OCI-LY7 (cell line): ENCODE data around the gene THAP10.

ENCODE experiments used
- EZH2phosphoT487 ChIP-seq: fragments of 200-600 bp; sonication (generic); IDR thresholded peaks from 2 replicates; pipeline ENCODE4 v1.6.1; 2018; ENCODE audit warnings: low read depth, borderline replicate concordance, mild to moderate bottlenecking, mixed run types, antibody characterized with exemption, low read length, moderate library complexity, mixed read lengths
- TF ChIP-seq, protein P1 (sequence below): fragments of 200-600 bp; sonication (generic); conservative IDR thresholded peaks from 2 replicates; pipeline ENCODE4 v1.5.1; 2014; ENCODE audit warnings: mild to moderate bottlenecking, antibody characterized with exemption, low read length, moderate library complexity, mixed read lengths

DNA sequence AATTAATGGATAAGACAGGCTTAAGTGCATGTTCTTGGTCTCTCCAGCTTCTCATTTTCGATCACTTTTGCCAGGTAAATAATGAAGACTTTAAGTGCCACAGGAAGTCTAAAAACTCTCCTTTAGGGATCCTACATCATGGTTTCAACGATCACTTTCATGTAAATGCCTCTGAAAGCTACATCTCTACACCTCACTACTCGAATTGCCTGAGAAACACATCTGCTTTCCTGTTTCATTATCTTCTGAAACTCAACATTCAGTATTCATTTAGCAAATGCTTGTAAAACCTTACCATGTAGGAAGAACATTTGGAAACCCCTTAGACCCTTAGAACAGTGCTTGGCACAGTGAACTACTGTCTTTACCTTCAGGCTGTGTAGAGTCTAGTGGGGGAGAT, 16.2 kb downstream of the THAP10 start:
- TF ChIP-seq, protein P1, sequence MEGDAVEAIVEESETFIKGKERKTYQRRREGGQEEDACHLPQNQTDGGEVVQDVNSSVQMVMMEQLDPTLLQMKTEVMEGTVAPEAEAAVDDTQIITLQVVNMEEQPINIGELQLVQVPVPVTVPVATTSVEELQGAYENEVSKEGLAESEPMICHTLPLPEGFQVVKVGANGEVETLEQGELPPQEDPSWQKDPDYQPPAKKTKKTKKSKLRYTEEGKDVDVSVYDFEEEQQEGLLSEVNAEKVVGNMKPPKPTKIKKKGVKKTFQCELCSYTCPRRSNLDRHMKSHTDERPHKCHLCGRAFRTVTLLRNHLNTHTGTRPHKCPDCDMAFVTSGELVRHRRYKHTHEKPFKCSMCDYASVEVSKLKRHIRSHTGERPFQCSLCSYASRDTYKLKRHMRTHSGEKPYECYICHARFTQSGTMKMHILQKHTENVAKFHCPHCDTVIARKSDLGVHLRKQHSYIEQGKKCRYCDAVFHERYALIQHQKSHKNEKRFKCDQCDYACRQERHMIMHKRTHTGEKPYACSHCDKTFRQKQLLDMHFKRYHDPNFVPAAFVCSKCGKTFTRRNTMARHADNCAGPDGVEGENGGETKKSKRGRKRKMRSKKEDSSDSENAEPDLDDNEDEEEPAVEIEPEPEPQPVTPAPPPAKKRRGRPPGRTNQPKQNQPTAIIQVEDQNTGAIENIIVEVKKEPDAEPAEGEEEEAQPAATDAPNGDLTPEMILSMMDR, result no peak
- TF ChIP-seq EZH2phosphoT487, result no peak
